Ishikawa (cell line): ENCODE results near the gene AMN.

ENCODE experiments used
- CEBPB ChIP-seq: IDR thresholded peaks from 2 replicates; pipeline ENCODE4 v1.6.1; 2012
- CREB1 ChIP-seq: IDR thresholded peaks from 2 replicates; pipeline ENCODE4 v1.6.1; 2012; ENCODE audit warnings: low read depth
- EP300 ChIP-seq: IDR thresholded peaks from 2 replicates; pipeline ENCODE4 v1.6.1; 2012; ENCODE audit warnings: borderline replicate concordance
- FOXM1 ChIP-seq: IDR thresholded peaks from 2 replicates; pipeline ENCODE4 v1.6.1; 2012; ENCODE audit warnings: low read depth, borderline replicate concordance
- NFIC ChIP-seq: IDR thresholded peaks from 2 replicates; pipeline ENCODE4 v1.6.1; 2012
- RAD21 ChIP-seq: IDR thresholded peaks from 2 replicates; pipeline ENCODE4 v1.6.1; 2012; ENCODE audit warnings: low read depth
- REST ChIP-seq: IDR thresholded peaks from 2 replicates; pipeline ENCODE4 v1.6.1; 2012; ENCODE audit warnings: low read depth, mild to moderate bottlenecking
- TAF1 ChIP-seq: IDR thresholded peaks from 2 replicates; pipeline ENCODE4 v1.6.1; 2012; ENCODE audit warnings: low read depth, mild to moderate bottlenecking
- TEAD4 ChIP-seq: IDR thresholded peaks from 2 replicates; pipeline ENCODE4 v1.6.1; 2012
- YY1 ChIP-seq: IDR thresholded peaks from 2 replicates; pipeline ENCODE4 v1.6.1; 2012; ENCODE audit warnings: low read depth

GRCh38 chr14:102923925-102924486 lies 1.5 kb downstream of the AMN start:
- TF ChIP-seq RAD21 = no peak
- no peak for TF ChIP-seq REST
- no peak for TF ChIP-seq FOXM1
- no peak for TF ChIP-seq TEAD4
- no peak for TF ChIP-seq NFIC
- no peak for TF ChIP-seq CEBPB
- TF ChIP-seq EP300 = no peak
- no peak for TF ChIP-seq TAF1
- TF ChIP-seq CREB1 = no peak
- TF ChIP-seq YY1 = no peak
